ENCODE measurements around the gene LMO3.

DNA sequence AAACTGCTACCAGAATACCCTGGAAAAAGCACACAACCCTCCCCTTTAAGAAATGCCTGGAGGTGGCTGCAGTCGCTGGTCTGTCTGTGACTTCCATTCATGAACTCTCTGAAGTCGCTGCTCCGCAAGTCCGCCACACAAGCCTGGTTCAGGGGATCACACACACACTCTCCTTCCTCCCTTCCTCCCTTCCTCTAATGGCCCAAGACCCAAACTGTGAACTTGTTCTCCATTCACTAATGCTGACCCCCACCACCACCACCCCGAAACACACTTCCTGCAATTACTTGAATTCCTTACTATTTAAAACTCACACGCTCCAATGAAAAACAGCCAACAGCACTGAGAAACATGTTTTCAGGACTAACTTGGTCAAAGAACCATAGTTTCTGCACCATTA is 1.0 kb upstream of the LMO3 start:
- TF ChIP-seq, protein P1, sequence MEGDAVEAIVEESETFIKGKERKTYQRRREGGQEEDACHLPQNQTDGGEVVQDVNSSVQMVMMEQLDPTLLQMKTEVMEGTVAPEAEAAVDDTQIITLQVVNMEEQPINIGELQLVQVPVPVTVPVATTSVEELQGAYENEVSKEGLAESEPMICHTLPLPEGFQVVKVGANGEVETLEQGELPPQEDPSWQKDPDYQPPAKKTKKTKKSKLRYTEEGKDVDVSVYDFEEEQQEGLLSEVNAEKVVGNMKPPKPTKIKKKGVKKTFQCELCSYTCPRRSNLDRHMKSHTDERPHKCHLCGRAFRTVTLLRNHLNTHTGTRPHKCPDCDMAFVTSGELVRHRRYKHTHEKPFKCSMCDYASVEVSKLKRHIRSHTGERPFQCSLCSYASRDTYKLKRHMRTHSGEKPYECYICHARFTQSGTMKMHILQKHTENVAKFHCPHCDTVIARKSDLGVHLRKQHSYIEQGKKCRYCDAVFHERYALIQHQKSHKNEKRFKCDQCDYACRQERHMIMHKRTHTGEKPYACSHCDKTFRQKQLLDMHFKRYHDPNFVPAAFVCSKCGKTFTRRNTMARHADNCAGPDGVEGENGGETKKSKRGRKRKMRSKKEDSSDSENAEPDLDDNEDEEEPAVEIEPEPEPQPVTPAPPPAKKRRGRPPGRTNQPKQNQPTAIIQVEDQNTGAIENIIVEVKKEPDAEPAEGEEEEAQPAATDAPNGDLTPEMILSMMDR (IDR thresholded peaks at IDR 0.05; ENCODE audit: low read length), result no peak
- TF ChIP-seq EZH2 (optimal IDR thresholded peaks at IDR 0.05; ENCODE audit: low read depth, low read length) (no peak), EZH2phosphoT487 (IDR thresholded peaks at IDR 0.05; ENCODE audit: low read length) (no peak)

All from MM.1S (cell line).